CD14-positive monocyte (primary cell): ENCODE measurements around the gene LRRN2. TPM values are rescaled to one million over a fixed set of nuclear protein-coding genes. Genes with fewer than 3 reads are reported as not detected.

Source experiments
- DNase-seq, 3 donors: peaks; one replicate each; pipeline ENCODE4 v3.0.0-alpha.2; 2011 to 2022
- H2AFZ ChIP-seq: 2 replicates; pipeline ENCODE4 v1.6.0; 2012; ENCODE audit warnings: mild to moderate bottlenecking, low read depth, low read length, inconsistent platforms; ENCODE audit not compliant: insufficient read depth, poor library complexity, severe bottlenecking
- H3K27ac ChIP-seq, 2 donors: 1 replicate in 1 of 2; 2 replicates in 1 of 2; pipeline ENCODE4 v1.5.1; 2012 to 2013; ENCODE audit warnings: low read length in 2 of 2, control low read depth in 1 of 2, inconsistent platforms in 1 of 2, low read depth in 1 of 2, mild to moderate bottlenecking in 1 of 2
- H3K27me3 ChIP-seq, 2 donors: one replicate each; pipeline versions ENCODE4 v1.6.0 to v1.6.1; 2011 to 2013; ENCODE audit warnings: low read length in 2 of 2; ENCODE audit not compliant: control insufficient read depth in 2 of 2, insufficient read depth in 2 of 2
- H3K36me3 ChIP-seq, 2 donors: replicated peaks in 1 of 2; 1 replicate in 1 of 2; 2 replicates in 1 of 2; pipeline versions ENCODE4 v1.5.1 to v1.6.1; 2012 to 2013; ENCODE audit warnings: low read length in 2 of 2, control low read depth in 1 of 2, inconsistent platforms in 1 of 2, mild to moderate bottlenecking in 1 of 2; ENCODE audit not compliant: insufficient read depth in 2 of 2, control insufficient read depth in 1 of 2
- H3K4me1 ChIP-seq, 2 donors: 1 replicate in 1 of 2; 2 replicates in 1 of 2; pipeline versions ENCODE4 v1.5.1 to v1.6.1; 2012 to 2013; ENCODE audit warnings: low read length in 2 of 2, control low read depth in 1 of 2, inconsistent platforms in 1 of 2, mild to moderate bottlenecking in 1 of 2, moderate library complexity in 1 of 2; ENCODE audit not compliant: insufficient read depth in 2 of 2, control insufficient read depth in 1 of 2
- H3K4me2 ChIP-seq: replicated peaks from 2 replicates; pipeline ENCODE3; 2012; ENCODE audit warnings: low read length, moderate library complexity, mild to moderate bottlenecking; ENCODE audit not compliant: poor library complexity, severe bottlenecking; ENCODE audit errors: extremely low read depth
- H3K4me3 ChIP-seq, 3 experiments: fragments of 200-600 bp in 1 of 3; sonication (generic) in 1 of 3; replicated peaks in 1 of 3; 1 replicate in 2 of 3; 2 replicates in 1 of 3; pipeline ENCODE4 v1.5.1; 2011 to 2013; ENCODE audit warnings: low read length in 3 of 3, mild to moderate bottlenecking in 3 of 3, control low read depth in 2 of 3, low read depth in 2 of 3, inconsistent platforms in 1 of 3, moderate library complexity in 1 of 3
- H3K79me2 ChIP-seq: 2 replicates; pipeline ENCODE4 v1.6.0; 2012; ENCODE audit warnings: mild to moderate bottlenecking, control low read depth, inconsistent platforms, low read length, moderate library complexity; ENCODE audit not compliant: insufficient read depth
- H3K9ac ChIP-seq: 2 replicates; pipeline ENCODE4 v1.6.0; 2017; ENCODE audit warnings: low read length, mild to moderate bottlenecking; ENCODE audit not compliant: insufficient read depth, poor library complexity, severe bottlenecking
- H3K9me3 ChIP-seq, 2 donors: replicated peaks in 1 of 2; 1 replicate in 1 of 2; 2 replicates in 1 of 2; pipeline versions ENCODE4 v1.5.1 to v1.6.1; 2012 to 2013; ENCODE audit warnings: low read length in 2 of 2, control low read depth in 1 of 2; ENCODE audit not compliant: control insufficient read depth in 1 of 2, insufficient read depth in 1 of 2
- H4K20me1 ChIP-seq: 2 replicates; pipeline ENCODE4 v1.6.0; 2012; ENCODE audit warnings: mild to moderate bottlenecking, low read length, control low read depth, moderate library complexity; ENCODE audit not compliant: insufficient read depth
- H3K27ac Mint-ChIP-seq, 7 donors: one replicate each; pipeline ENCODE4 v1.8.0; 2020; ENCODE audit warnings: mild to moderate bottlenecking in 7 of 7, mixed read lengths in 7 of 7, moderate library complexity in 6 of 7, inconsistent platforms in 2 of 7
- H3K27me3 Mint-ChIP-seq, 3 donors: one replicate each; pipeline ENCODE4 v1.8.0; 2021 to 2022; ENCODE audit warnings: low read depth in 3 of 3, mild to moderate bottlenecking in 3 of 3, mixed read lengths in 3 of 3, moderate library complexity in 3 of 3, inconsistent platforms in 1 of 3
- H3K36me3 Mint-ChIP-seq, 2 donors: one replicate each; pipeline ENCODE4 v1.8.0; 2020; ENCODE audit warnings: mixed read lengths in 2 of 2, inconsistent platforms in 1 of 2, mild to moderate bottlenecking in 1 of 2
- H3K4me1 Mint-ChIP-seq: one replicate; pipeline ENCODE4 v1.8.0; 2020; ENCODE audit warnings: mild to moderate bottlenecking, mixed read lengths
- H3K4me3 Mint-ChIP-seq, 2 donors: one replicate each; pipeline ENCODE4 v1.8.0; 2020; ENCODE audit warnings: mild to moderate bottlenecking in 2 of 2, mixed read lengths in 2 of 2, moderate library complexity in 1 of 2
- H3K9me3 Mint-ChIP-seq, 7 donors: one replicate each; pipeline ENCODE4 v1.8.0; 2020 to 2022; ENCODE audit warnings: mixed read lengths in 7 of 7, mild to moderate bottlenecking in 6 of 7, moderate library complexity in 6 of 7, inconsistent platforms in 2 of 7
- WGBS: methylation state at CpG from one replicate; pipeline ENCODE4 v1.1.5; 2013; ENCODE audit warnings: missing lambda C conversion rate; ENCODE audit not compliant: insufficient coverage; 5-methylcytosine and 5-hydroxymethylcytosine counted together
- intact Hi-C, 2 donors: fragments of 100-400 bp; cut with micrococcal nuclease; formaldehyde crosslinking; loops; one replicate each; pipeline versions ENCODE4 v1.15.0 to v1.15.1; 2023
- polyA plus RNA-seq, 3 donors: library from polyadenylated mRNA; depleted of rRNA in 1 of 3; unstranded in 2 of 3; stranded (reverse) in 1 of 3; fragments of 300-500 nt in 2 of 3; fragments of >200 nt in 1 of 3; fragmentation: Illumina TruSeq in 2 of 3; gene quantifications; 1 replicate in 2 of 3; 2 replicates in 1 of 3; pipeline ENCODE4 v1.2.3, GENCODE V29; 2012 to 2021
- TF ChIP-seq, protein P1 (sequence below): fragments of 200-600 bp; IDR thresholded peaks from one replicate; pipeline ENCODE4 v1.8.0; 2022; ENCODE audit warnings: antibody characterized with exemption, mild to moderate bottlenecking

The LRRN2 gene
- polyA plus RNA-seq, 3 donors, result not detected

DNA sequence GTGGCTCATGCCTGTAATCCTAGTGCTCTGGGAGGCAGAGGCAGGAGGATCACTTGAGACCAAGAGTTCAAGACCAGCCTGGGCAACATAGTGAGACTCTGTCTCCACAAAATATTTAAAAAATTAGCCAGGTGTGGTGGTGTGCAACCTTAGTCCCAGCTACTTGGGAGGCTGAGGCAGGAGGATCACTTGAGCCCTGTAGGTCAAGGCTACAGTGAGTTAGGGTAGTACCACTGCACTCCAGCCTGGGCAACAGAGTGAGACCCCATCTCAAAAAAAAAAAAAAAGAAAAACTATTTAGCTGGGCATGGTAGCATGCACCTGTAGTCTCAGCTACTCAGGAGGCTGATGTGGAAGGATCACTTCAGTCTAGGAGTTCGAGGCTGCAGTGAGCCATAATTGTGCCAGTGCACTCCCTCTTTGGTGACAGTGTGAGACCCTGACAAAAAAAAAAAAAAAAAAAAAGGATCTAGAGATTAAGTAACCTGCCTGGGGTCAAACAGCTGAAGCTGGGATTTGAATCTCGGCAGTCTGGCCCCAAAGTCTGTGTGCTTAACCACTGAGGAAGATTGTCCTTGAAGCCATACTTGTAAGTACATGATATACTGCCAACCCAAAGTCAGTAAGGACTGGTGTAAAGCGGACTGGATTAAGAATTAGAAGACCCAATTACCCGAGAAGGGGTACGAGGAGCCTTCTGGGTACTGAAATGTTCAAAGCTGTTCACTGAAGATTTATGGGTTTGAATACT, 31.8 kb downstream of the LRRN2 start:
- no peak overlapping the region for H3K27ac Mint-ChIP-seq
- TF ChIP-seq, protein P1, sequence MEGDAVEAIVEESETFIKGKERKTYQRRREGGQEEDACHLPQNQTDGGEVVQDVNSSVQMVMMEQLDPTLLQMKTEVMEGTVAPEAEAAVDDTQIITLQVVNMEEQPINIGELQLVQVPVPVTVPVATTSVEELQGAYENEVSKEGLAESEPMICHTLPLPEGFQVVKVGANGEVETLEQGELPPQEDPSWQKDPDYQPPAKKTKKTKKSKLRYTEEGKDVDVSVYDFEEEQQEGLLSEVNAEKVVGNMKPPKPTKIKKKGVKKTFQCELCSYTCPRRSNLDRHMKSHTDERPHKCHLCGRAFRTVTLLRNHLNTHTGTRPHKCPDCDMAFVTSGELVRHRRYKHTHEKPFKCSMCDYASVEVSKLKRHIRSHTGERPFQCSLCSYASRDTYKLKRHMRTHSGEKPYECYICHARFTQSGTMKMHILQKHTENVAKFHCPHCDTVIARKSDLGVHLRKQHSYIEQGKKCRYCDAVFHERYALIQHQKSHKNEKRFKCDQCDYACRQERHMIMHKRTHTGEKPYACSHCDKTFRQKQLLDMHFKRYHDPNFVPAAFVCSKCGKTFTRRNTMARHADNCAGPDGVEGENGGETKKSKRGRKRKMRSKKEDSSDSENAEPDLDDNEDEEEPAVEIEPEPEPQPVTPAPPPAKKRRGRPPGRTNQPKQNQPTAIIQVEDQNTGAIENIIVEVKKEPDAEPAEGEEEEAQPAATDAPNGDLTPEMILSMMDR, result no peak
- Histone ChIP-seq H3K4me2 (no peak overlapping the region), H3K4me3 (no peak overlapping the region), H3K36me3 (no peaks in the 10 kb centered on the region), H4K20me1 (no peaks in the 10 kb centered on the region), H3K4me1 (no peaks in the 10 kb centered on the region), H3K79me2 (no peaks in the 10 kb centered on the region), H3K27ac (no peak overlapping the region), H3K9ac (no peak overlapping the region), H3K27me3 (peaks cover 0 to 17% of the 10 kb centered on the region in 2 donors), H2AFZ (no peak overlapping the region), H3K9me3 (no peaks in the 10 kb centered on the region)
- peaks cover 10 to 29% (median 12%) of the 10 kb centered on the region in 3 donors for H3K27me3 Mint-ChIP-seq
- H3K4me1 Mint-ChIP-seq, result peaks cover 3% of the 10 kb centered on the region
- intact Hi-C loops, result no loop called here
- no peaks in the 10 kb centered on the region for H3K9me3 Mint-ChIP-seq
- no peaks in the 10 kb centered on the region for H3K36me3 Mint-ChIP-seq
- no peak overlapping the region for H3K4me3 Mint-ChIP-seq
- WGBS, result 85% methylated on average over 3 of the region's 5 CpGs
- DNase-seq, result no peak

- Histone ChIP-seq H2AFZ (no peak overlapping the region), H3K27ac (no peak overlapping the region), H3K4me1 (no peaks in the 10 kb centered on the region), H3K27me3 (peaks cover 0 to 17% of the 10 kb centered on the region in 2 donors), H3K9ac (no peak overlapping the region), H3K4me2 (no peak overlapping the region), H3K36me3 (no peaks in the 10 kb centered on the region), H3K79me2 (no peaks in the 10 kb centered on the region), H3K9me3 (no peaks in the 10 kb centered on the region), H3K4me3 (no peak overlapping the region), H4K20me1 (no peaks in the 10 kb centered on the region)
- intact Hi-C loops, result no loop called here
- H3K36me3 Mint-ChIP-seq, result no peaks in the 10 kb centered on the region
- peaks cover 5% of the 10 kb centered on the region for H3K4me1 Mint-ChIP-seq
- TF ChIP-seq, protein P1, result no peak
- H3K4me3 Mint-ChIP-seq, result no peak overlapping the region
- no peak for DNase-seq
- H3K27ac Mint-ChIP-seq, result no peak overlapping the region
- 82% methylated on average over 2 of the region's 3 CpGs for WGBS
- no peaks in the 10 kb centered on the region for H3K9me3 Mint-ChIP-seq
- H3K27me3 Mint-ChIP-seq, result peaks cover 11 to 29% (median 12%) of the 10 kb centered on the region in 3 donors
Observed at GRCh38 chr1:204652497-204652896, 33.0 kb downstream of the LRRN2 start.
